Measurements from ENCODE around the gene TM6SF1.
"Not testable (repeated sequence)": the region's sequence is repeated elsewhere in the genome, so short reads cannot be mapped to it uniquely, and the experiment has no call there.

GRCh38 chr15:83142151-83142550 lies 34.7 kb downstream of the TM6SF1 start:
- TF ChIP-seq CTCF (IDR thresholded peaks at IDR 0.05); ZFX (IDR thresholded peaks at IDR 0.05; ENCODE audit: borderline replicate concordance): not testable (repeated sequence)
